Keratinocyte (primary cell): ENCODE data around the gene SYP. TPM values are rescaled to one million over a fixed set of nuclear protein-coding genes. Genes with fewer than 3 reads are reported as not detected.

Experiments used
- DNase-seq: peaks from one replicate; pipeline ENCODE4 v3.0.0-alpha.2; 2011; ENCODE audit warnings: low read depth, missing footprints, low spot score
- FAIRE-seq: peaks from 2 replicates; lab custom pipeline; 2011; peaks lifted over from hg19 to GRCh38; lab: Jason Lieb, UNC
- H2AFZ ChIP-seq: 2 replicates; pipeline ENCODE4 v1.6.0; 2012; ENCODE audit warnings: low read length, control low read depth, inconsistent platforms; ENCODE audit not compliant: control insufficient read depth
- H3K27ac ChIP-seq: 2 replicates; pipeline ENCODE4 v1.5.1; 2011; ENCODE audit warnings: low read length; ENCODE audit not compliant: control insufficient read depth, insufficient read depth
- H3K27me3 ChIP-seq: 3 replicates; pipeline ENCODE4 v1.6.0; 2011; ENCODE audit warnings: low read length; ENCODE audit not compliant: control insufficient read depth, insufficient read depth; ENCODE audit errors: extremely low read depth
- H3K36me3 ChIP-seq, 2 experiments: 2 replicates in 1 of 2; 3 replicates in 1 of 2; pipeline ENCODE4 v1.5.1; 2011; ENCODE audit warnings: low read length in 2 of 2, mild to moderate bottlenecking in 1 of 2; ENCODE audit not compliant: control insufficient read depth in 2 of 2, insufficient read depth in 2 of 2; ENCODE audit errors: extremely low read depth in 1 of 2
- H3K4me1 ChIP-seq: 3 replicates; pipeline ENCODE4 v1.5.1; 2011; ENCODE audit warnings: low read length; ENCODE audit not compliant: control insufficient read depth, insufficient read depth; ENCODE audit errors: extremely low read depth
- H3K4me2 ChIP-seq: 3 replicates; pipeline ENCODE4 v1.6.0; 2011; ENCODE audit warnings: low read depth, low read length; ENCODE audit not compliant: control insufficient read depth, insufficient read depth; ENCODE audit errors: extremely low read depth
- H3K4me3 ChIP-seq, 3 experiments: fragments of 200-600 bp in 1 of 3; sonication (generic) in 1 of 3; 2 replicates in 2 of 3; 3 replicates in 1 of 3; pipeline ENCODE4 v1.5.1; 2011 to 2016; ENCODE audit warnings: low read length in 3 of 3, mild to moderate bottlenecking in 3 of 3, control low read depth in 2 of 3, inconsistent platforms in 1 of 3, low read depth in 1 of 3, mixed read lengths in 1 of 3, mixed run types in 1 of 3, moderate library complexity in 1 of 3; ENCODE audit not compliant: control insufficient read depth in 2 of 3, insufficient read depth in 2 of 3; ENCODE audit errors: extremely low read depth in 1 of 3
- H3K79me2 ChIP-seq: 2 replicates; pipeline ENCODE4 v1.6.0; 2012; ENCODE audit warnings: low read length; ENCODE audit not compliant: control insufficient read depth, insufficient read depth
- H3K9ac ChIP-seq: 3 replicates; pipeline ENCODE4 v1.6.0; 2011; ENCODE audit warnings: low read length; ENCODE audit not compliant: control insufficient read depth, insufficient read depth; ENCODE audit errors: extremely low read depth
- H3K9me1 ChIP-seq: 3 replicates; pipeline ENCODE4 v1.6.0; 2011; ENCODE audit warnings: low read length; ENCODE audit not compliant: control insufficient read depth, insufficient read depth; ENCODE audit errors: extremely low read depth
- H3K9me3 ChIP-seq: 2 replicates; pipeline ENCODE4 v1.5.1; 2012; ENCODE audit warnings: low read depth, low read length; ENCODE audit not compliant: control insufficient read depth
- H4K20me1 ChIP-seq: 3 replicates; pipeline ENCODE4 v1.6.0; 2011; ENCODE audit warnings: low read length; ENCODE audit not compliant: control insufficient read depth, insufficient read depth; ENCODE audit errors: extremely low read depth
- CTCF ChIP-seq, 3 experiments: IDR thresholded peaks in 1 of 3; conservative IDR thresholded peaks in 1 of 3; optimal IDR thresholded peaks in 1 of 3; 2 replicates in 2 of 3; 3 replicates in 1 of 3; pipeline versions ENCODE3 to v1.5.1; 2011; ENCODE audit warnings: low read length in 3 of 3, mild to moderate bottlenecking in 3 of 3, moderate library complexity in 2 of 3, control low read depth in 1 of 3, inconsistent platforms in 1 of 3; ENCODE audit not compliant: insufficient read depth in 2 of 3; ENCODE audit errors: extremely low read depth in 1 of 3
- EZH2 ChIP-seq: IDR thresholded peaks from one replicate; pipeline ENCODE4 v1.6.1; 2012; ENCODE audit warnings: inconsistent platforms, mild to moderate bottlenecking, low read length, moderate library complexity
- dilution Hi-C: fragments of 300-500 bp; cut with MboI; formaldehyde crosslinking; loops from one replicate; pipeline ENCODE4 v1.7.0; 2020; ENCODE audit warnings: low sequenced_read_pairs; ENCODE audit not compliant: extremely low pct_ligation_motif_present
- polyA plus RNA-seq, 5 experiments: library from polyadenylated mRNA; depleted of rRNA in 3 of 5; stranded (reverse) in 3 of 5; stranded (forward) in 1 of 5; unstranded in 1 of 5; fragments of >200 nt; gene quantifications; 1 replicate in 1 of 5; 2 replicates in 3 of 5; 3 replicates in 1 of 5; pipeline versions ENCODE4 v1.2.1 to v1.2.3, GENCODE V29; 2011 to 2012; ENCODE audit warnings: missing spikeins in 2 of 5, low read depth in 1 of 5, low replicate concordance in 1 of 5

The SYP gene
- polyA plus RNA-seq, 1 donor (not counting 4 experiments of a cell fraction or from before 2014, with no cell fraction given), result 0.07 TPM

GRCh38 chrX:49226946-49227345 is 27.0 kb upstream of the SYP start:
- DNase-seq (no peak), FAIRE-seq (no peak)
- no peaks in the 10 kb centered on the region for H3K4me1 ChIP-seq
- H3K9ac ChIP-seq, result no peak overlapping the region
- no peak overlapping the region for H3K4me2 ChIP-seq
- no peaks in the 10 kb centered on the region for H3K79me2 ChIP-seq
- no peak overlapping the region for H3K4me3 ChIP-seq
- no peaks in the 10 kb centered on the region for H3K36me3 ChIP-seq
- TF ChIP-seq EZH2 (no peak), CTCF (optimal IDR thresholded peaks at IDR 0.05 in 1 of 3, IDR thresholded peaks at IDR 0.05 in 1 of 3, conservative IDR thresholded peaks at IDR 0.05 in 1 of 3; ENCODE audit: extremely low read depth in 1 of 3, insufficient read depth in 2 of 3, low read length in 3 of 3) (no peak)
- dilution Hi-C loops, result no loop called here
- H3K9me3 ChIP-seq, result no peaks in the 10 kb centered on the region
- H3K27ac ChIP-seq, result no peak overlapping the region
- no peaks in the 10 kb centered on the region for H3K9me1 ChIP-seq
- no peak overlapping the region for H2AFZ ChIP-seq
- H4K20me1 ChIP-seq, result no peaks in the 10 kb centered on the region
- no peaks in the 10 kb centered on the region for H3K27me3 ChIP-seq

GRCh38 chrX:49225858-49226257 is 25.9 kb upstream of the SYP start:
- FAIRE-seq, result no peak

More at GRCh38 chrX:49225858-49226257, 25.9 kb upstream of the SYP start:
- no peak overlapping the region for H2AFZ ChIP-seq
- no peaks in the 10 kb centered on the region for H3K4me1 ChIP-seq
- no peak for TF ChIP-seq EZH2
- no peak for TF ChIP-seq CTCF (optimal IDR thresholded peaks at IDR 0.05 in 1 of 3, IDR thresholded peaks at IDR 0.05 in 1 of 3, conservative IDR thresholded peaks at IDR 0.05 in 1 of 3; ENCODE audit: extremely low read depth in 1 of 3, insufficient read depth in 2 of 3, low read length in 3 of 3)
- H4K20me1 ChIP-seq, result no peaks in the 10 kb centered on the region
- H3K4me3 ChIP-seq, result no peak overlapping the region
- dilution Hi-C loops, result no loop called here
- H3K9me3 ChIP-seq, result no peaks in the 10 kb centered on the region
- H3K36me3 ChIP-seq, result no peaks in the 10 kb centered on the region
- DNase-seq, result no peak
- H3K9me1 ChIP-seq, result no peaks in the 10 kb centered on the region
- no peak overlapping the region for H3K4me2 ChIP-seq
- no peak overlapping the region for H3K9ac ChIP-seq
- H3K27me3 ChIP-seq, result no peaks in the 10 kb centered on the region
- no peaks in the 10 kb centered on the region for H3K79me2 ChIP-seq
- no peak overlapping the region for H3K27ac ChIP-seq
